Measurements from ENCODE around the gene CTDP1. TPM values are rescaled to one million over a fixed set of nuclear protein-coding genes. Genes with fewer than 3 reads are reported as not detected.

The CTDP1 gene
- total and polyA plus RNA-seq, 9 of the 15 experiments (the other 6 are each of a cell fraction or from before 2014, with no cell fraction given): 0.07 to 19.2 (median 4.0) TPM

GRCh38 chr18:79764131-79764530, 84.5 kb downstream of the CTDP1 start (continued):
- TF ChIP-seq CEBPZ (IDR thresholded peaks at IDR 0.05; ENCODE audit: borderline replicate concordance, low read depth, low read length) (no peak), TOE1 (IDR thresholded peaks at IDR 0.05; ENCODE audit: borderline replicate concordance) (no peak), TOE1 (CRISPR knock-in tag; IDR thresholded peaks at IDR 0.05; ENCODE audit: borderline replicate concordance, low read depth) (no peak), GMEB1 (CRISPR knock-in tag; IDR thresholded peaks at IDR 0.05) (no peak), GTF2F1 (IDR thresholded peaks at IDR 0.05; ENCODE audit: low read depth, low read length) (no peak), RBM15 (IDR thresholded peaks at IDR 0.05; ENCODE audit: insufficient read depth, low read length) (no peak), KLF6 (CRISPR knock-in tag; IDR thresholded peaks at IDR 0.05; ENCODE audit: borderline replicate concordance) (no peak), ZNF232 (CRISPR knock-in tag; IDR thresholded peaks at IDR 0.05) (no peak), U2AF1 (optimal IDR thresholded peaks at IDR 0.05; ENCODE audit: low read depth, low read length) (no peak), PURB (CRISPR knock-in tag; IDR thresholded peaks at IDR 0.05; ENCODE audit: low read depth) (no peak)
